Large intestine (tissue), 3 donors: ENCODE results near the gene CAMTA1. TPM values are rescaled to one million over a fixed set of nuclear protein-coding genes. Genes with fewer than 3 reads are reported as not detected.
"Not testable (repeated sequence)": the region's sequence is repeated elsewhere in the genome, so short reads cannot be mapped to it uniquely, and the experiment has no call there.

Source experiments
- DNase-seq, 2 donors: peaks; one replicate each; pipeline versions ENCODE4 v3.0.0 to v3.0.0-alpha.2; 2013
- H3K27ac ChIP-seq: one replicate; pipeline ENCODE4 v1.5.1; 2013; ENCODE audit warnings: low read length
- H3K27me3 ChIP-seq: 2 replicates; pipeline ENCODE4 v1.6.1; 2013; ENCODE audit warnings: low read length; ENCODE audit not compliant: control insufficient read depth, insufficient read depth
- H3K36me3 ChIP-seq: 2 replicates; pipeline ENCODE4 v1.6.1; 2013; ENCODE audit warnings: low read length; ENCODE audit not compliant: control insufficient read depth, insufficient read depth
- H3K4me1 ChIP-seq: one replicate; pipeline ENCODE4 v1.6.1; 2013; ENCODE audit warnings: low read length; ENCODE audit not compliant: control insufficient read depth, insufficient read depth
- H3K4me3 ChIP-seq: one replicate; pipeline ENCODE4 v1.5.1; 2013; ENCODE audit warnings: low read length
- H3K9me3 ChIP-seq: one replicate; pipeline ENCODE4 v1.6.1; 2013; ENCODE audit warnings: mild to moderate bottlenecking, low read depth, low read length, moderate library complexity; ENCODE audit not compliant: control insufficient read depth
- WGBS: methylation state at CpG from one replicate; pipeline ENCODE4 v1.1.5; 2013; ENCODE audit warnings: low lambda C conversion rate; ENCODE audit not compliant: insufficient coverage; 5-methylcytosine and 5-hydroxymethylcytosine counted together
- polyA plus RNA-seq: library from polyadenylated mRNA; unstranded; fragments of 120-200 nt; gene quantifications from one replicate; pipeline ENCODE4 v1.2.1, GENCODE V29; 2013

The CAMTA1 gene
- polyA plus RNA-seq, 1 donor, result 67.9 TPM

- peaks cover 14% of the 10 kb centered on the region for H3K4me1 ChIP-seq
- DNase-seq, result no peak
- no peaks in the 10 kb centered on the region for H3K9me3 ChIP-seq
- no peak overlapping the region for H3K27ac ChIP-seq
- no peak overlapping the region for H3K4me3 ChIP-seq
- no CpG with 5 or more reads among the region's 1 CpG for WGBS
- no peaks in the 10 kb centered on the region for H3K27me3 ChIP-seq
- peaks cover 3% of the 10 kb centered on the region for H3K36me3 ChIP-seq
These were observed 19.8 kb downstream of the CAMTA1 start for GRCh38 chr1:6805004-6805416.

- WGBS, result 45% methylated on average over 2 of the region's 3 CpGs
- H3K4me1 ChIP-seq, result peaks cover 9% of the 10 kb centered on the region
- peaks cover 3% of the 10 kb centered on the region for H3K36me3 ChIP-seq
- DNase-seq, result peak; percentile 58 to 89
- no peak overlapping the region for H3K4me3 ChIP-seq
- H3K9me3 ChIP-seq, result no peaks in the 10 kb centered on the region
- H3K27ac ChIP-seq, result peak overlapping the region; percentile 41
- H3K27me3 ChIP-seq, result no peaks in the 10 kb centered on the region
These were observed 22.5 kb downstream of the CAMTA1 start for GRCh38 chr1:6807782-6808181.

GRCh38 chr1:6809461-6809860, 24.2 kb downstream of the CAMTA1 start:
- Histone ChIP-seq H3K9me3 (no peaks in the 10 kb centered on the region), H3K4me3 (no peak overlapping the region), H3K36me3 (peaks cover 3% of the 10 kb centered on the region), H3K27ac (no peak overlapping the region), H3K4me1 (peaks cover 9% of the 10 kb centered on the region), H3K27me3 (no peaks in the 10 kb centered on the region)
- WGBS, result 96% methylated on average over 2 of the region's 2 CpGs
- no peak for DNase-seq

GRCh38 chr1:6810146-6810734, 25.0 kb downstream of the CAMTA1 start:
- not testable (repeated sequence) for H3K27ac ChIP-seq, H3K9me3 ChIP-seq, H3K27me3 ChIP-seq, H3K4me3 ChIP-seq, DNase-seq, H3K4me1 ChIP-seq, H3K36me3 ChIP-seq
- no CpG with 5 or more reads among the region's 15 CpGs for whole genome bisulfite sequencing

- Histone ChIP-seq H3K27me3 (no peaks in the 10 kb centered on the region), H3K4me3 (no peak overlapping the region), H3K9me3 (no peaks in the 10 kb centered on the region), H3K27ac (no peak overlapping the region), H3K36me3 (peaks cover 3% of the 10 kb centered on the region), H3K4me1 (peaks cover 12% of the 10 kb centered on the region)
- DNase-seq, result no peak
- no CpG with 5 or more reads among the region's 8 CpGs for WGBS
These were observed 26.3 kb downstream of the CAMTA1 start for GRCh38 chr1:6811583-6811982.

- no peak for DNase-seq
- H3K9me3 ChIP-seq, result no peaks in the 10 kb centered on the region
- no CpG with 5 or more reads among the region's 1 CpG for WGBS
- no peak overlapping the region for H3K4me3 ChIP-seq
- H3K27ac ChIP-seq, result no peak overlapping the region
- H3K27me3 ChIP-seq, result no peaks in the 10 kb centered on the region
- H3K4me1 ChIP-seq, result peaks cover 6% of the 10 kb centered on the region
- peaks cover 3% of the 10 kb centered on the region for H3K36me3 ChIP-seq
These were observed 27.9 kb downstream of the CAMTA1 start for GRCh38 chr1:6813165-6813564.

- Histone ChIP-seq H3K9me3 (no peaks in the 10 kb centered on the region), H3K4me3 (no peak overlapping the region), H3K27ac (no peak overlapping the region), H3K27me3 (no peaks in the 10 kb centered on the region), H3K4me1 (peaks cover 15% of the 10 kb centered on the region), H3K36me3 (no peaks in the 10 kb centered on the region)
- DNase-seq, result no peak
- no CpG with 5 or more reads among the region's 2 CpGs for WGBS
These were observed 30.5 kb downstream of the CAMTA1 start for GRCh38 chr1:6815726-6816125.

GRCh38 chr1:6819246-6820040, 34.2 kb downstream of the CAMTA1 start:
- WGBS, result 100% methylated on average over 1 of the region's 6 CpGs
- no peak overlapping the region for H3K4me3 ChIP-seq
- H3K27ac ChIP-seq, result peak overlapping the region; percentile 49
- H3K4me1 ChIP-seq, result peaks cover 24% of the 10 kb centered on the region
- DNase-seq, result peak in 1 of 2 donors; percentile 58
- H3K36me3 ChIP-seq, result no peaks in the 10 kb centered on the region
- no peaks in the 10 kb centered on the region for H3K9me3 ChIP-seq
- H3K27me3 ChIP-seq, result no peaks in the 10 kb centered on the region

- Histone ChIP-seq H3K27ac (peak overlapping the region; percentile 14), H3K27me3 (no peaks in the 10 kb centered on the region), H3K4me3 (no peak overlapping the region), H3K36me3 (no peaks in the 10 kb centered on the region), H3K9me3 (no peaks in the 10 kb centered on the region), H3K4me1 (peaks cover 28% of the 10 kb centered on the region)
- no peak for DNase-seq
- no CpG with 5 or more reads among the region's 2 CpGs for WGBS
These were observed 35.6 kb downstream of the CAMTA1 start for GRCh38 chr1:6820899-6821298.

- DNase-seq, result peak; percentile 82 to 93
- H3K4me3 ChIP-seq, result peak overlapping the region; percentile 13
- WGBS, result 20% methylated on average over 1 of the region's 10 CpGs
- no peaks in the 10 kb centered on the region for H3K27me3 ChIP-seq
- no peaks in the 10 kb centered on the region for H3K36me3 ChIP-seq
- H3K4me1 ChIP-seq, result peaks cover 26% of the 10 kb centered on the region
- peak overlapping the region; percentile 92 for H3K27ac ChIP-seq
- H3K9me3 ChIP-seq, result no peaks in the 10 kb centered on the region
These were observed 37.5 kb downstream of the CAMTA1 start for GRCh38 chr1:6822530-6823359.
